Measurements from ENCODE around the gene SLC6A3. TPM values are rescaled to one million over a fixed set of nuclear protein-coding genes. Genes with fewer than 3 reads are reported as not detected.

SLC6A3 gene
- total and polyA plus RNA-seq, 2 of the 13 experiments (the other 11 are each of a cell fraction or from before 2014, with no cell fraction given) = 0.01 TPM; not detected in 1

DNA sequence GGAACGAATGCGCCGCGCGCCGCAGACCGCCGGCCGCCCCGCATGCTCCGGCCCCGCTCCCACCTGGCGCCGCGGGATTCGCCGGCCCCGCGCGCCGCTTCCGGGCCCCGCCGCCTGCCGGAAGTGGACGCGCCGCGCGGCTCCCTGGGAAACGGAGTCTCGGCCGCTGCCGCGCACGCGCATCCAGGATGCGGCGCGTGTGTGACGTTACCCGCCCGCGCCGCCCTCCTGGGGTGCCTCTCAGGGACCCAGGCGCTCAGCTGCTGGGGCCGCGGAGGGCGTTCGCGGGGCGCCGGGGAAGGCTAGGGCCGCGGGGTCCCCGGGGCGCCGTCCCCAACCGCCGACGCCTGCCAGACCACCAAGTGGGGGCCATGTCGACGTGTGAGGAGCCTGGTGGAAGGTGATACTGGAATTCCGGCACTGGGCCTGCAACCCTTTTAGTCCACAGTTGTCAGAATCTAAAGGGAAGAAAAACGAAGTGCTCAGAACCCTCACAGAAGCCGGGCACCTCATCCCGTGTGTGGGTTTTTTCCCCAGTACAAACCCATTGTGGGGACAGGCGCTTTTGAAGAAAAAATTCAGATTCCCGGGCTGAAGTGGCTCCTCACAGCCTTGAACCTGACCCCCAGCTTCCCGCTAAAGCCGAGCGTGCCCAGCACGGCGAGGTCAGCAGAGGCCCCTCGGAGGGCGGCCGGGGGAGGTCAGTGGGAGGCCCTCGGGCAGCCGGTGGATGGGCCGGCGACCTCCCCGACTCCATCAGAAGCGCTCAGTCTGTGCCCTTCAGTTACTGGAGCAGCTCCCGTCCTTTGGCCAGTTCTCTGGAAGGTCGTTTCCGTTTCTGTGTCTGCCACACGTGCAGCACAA lies 100.0 kb downstream of the SLC6A3 start, which contains the start of gene CLPTM1L (continued):
- no peak for TF ChIP-seq SNAPC4 (CRISPR knock-in tag; IDR thresholded peaks at IDR 0.05)
- TF ChIP-seq, protein P1, sequence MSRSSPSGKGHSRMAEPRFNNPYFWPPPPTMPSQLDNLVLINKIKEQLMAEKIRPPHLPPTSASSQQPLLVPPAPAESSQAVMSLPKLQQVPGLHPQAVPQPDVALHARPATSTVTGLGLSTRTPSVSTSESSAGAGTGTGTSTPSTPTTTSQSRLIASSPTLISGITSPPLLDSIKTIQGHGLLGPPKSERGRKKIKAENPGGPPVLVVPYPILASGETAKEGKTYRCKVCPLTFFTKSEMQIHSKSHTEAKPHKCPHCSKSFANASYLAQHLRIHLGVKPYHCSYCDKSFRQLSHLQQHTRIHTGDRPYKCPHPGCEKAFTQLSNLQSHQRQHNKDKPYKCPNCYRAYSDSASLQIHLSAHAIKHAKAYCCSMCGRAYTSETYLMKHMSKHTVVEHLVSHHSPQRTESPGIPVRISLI (CRISPR knock-in tag; IDR thresholded peaks at IDR 0.05; ENCODE audit: borderline replicate concordance) = no peak
- no peak for TF ChIP-seq ZNF788 (CRISPR knock-in tag; IDR thresholded peaks at IDR 0.05; ENCODE audit: borderline replicate concordance)
- TF ChIP-seq ZNF589 (CRISPR knock-in tag; conservative IDR thresholded peaks at IDR 0.05) = no peak
- TF ChIP-seq, protein P2, sequence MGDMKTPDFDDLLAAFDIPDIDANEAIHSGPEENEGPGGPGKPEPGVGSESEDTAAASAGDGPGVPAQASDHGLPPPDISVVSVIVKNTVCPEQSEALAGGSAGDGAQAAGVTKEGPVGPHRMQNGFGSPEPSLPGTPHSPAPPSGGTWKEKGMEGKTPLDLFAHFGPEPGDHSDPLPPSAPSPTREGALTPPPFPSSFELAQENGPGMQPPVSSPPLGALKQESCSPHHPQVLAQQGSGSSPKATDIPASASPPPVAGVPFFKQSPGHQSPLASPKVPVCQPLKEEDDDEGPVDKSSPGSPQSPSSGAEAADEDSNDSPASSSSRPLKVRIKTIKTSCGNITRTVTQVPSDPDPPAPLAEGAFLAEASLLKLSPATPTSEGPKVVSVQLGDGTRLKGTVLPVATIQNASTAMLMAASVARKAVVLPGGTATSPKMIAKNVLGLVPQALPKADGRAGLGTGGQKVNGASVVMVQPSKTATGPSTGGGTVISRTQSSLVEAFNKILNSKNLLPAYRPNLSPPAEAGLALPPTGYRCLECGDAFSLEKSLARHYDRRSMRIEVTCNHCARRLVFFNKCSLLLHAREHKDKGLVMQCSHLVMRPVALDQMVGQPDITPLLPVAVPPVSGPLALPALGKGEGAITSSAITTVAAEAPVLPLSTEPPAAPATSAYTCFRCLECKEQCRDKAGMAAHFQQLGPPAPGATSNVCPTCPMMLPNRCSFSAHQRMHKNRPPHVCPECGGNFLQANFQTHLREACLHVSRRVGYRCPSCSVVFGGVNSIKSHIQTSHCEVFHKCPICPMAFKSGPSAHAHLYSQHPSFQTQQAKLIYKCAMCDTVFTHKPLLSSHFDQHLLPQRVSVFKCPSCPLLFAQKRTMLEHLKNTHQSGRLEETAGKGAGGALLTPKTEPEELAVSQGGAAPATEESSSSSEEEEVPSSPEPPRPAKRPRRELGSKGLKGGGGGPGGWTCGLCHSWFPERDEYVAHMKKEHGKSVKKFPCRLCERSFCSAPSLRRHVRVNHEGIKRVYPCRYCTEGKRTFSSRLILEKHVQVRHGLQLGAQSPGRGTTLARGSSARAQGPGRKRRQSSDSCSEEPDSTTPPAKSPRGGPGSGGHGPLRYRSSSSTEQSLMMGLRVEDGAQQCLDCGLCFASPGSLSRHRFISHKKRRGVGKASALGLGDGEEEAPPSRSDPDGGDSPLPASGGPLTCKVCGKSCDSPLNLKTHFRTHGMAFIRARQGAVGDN (CRISPR knock-in tag; IDR thresholded peaks at IDR 0.05) = peak; percentile 68
- TF ChIP-seq DNMT3B (CRISPR knock-in tag; conservative IDR thresholded peaks at IDR 0.05) = no peak
- TF ChIP-seq GABPB1 (CRISPR knock-in tag; IDR thresholded peaks at IDR 0.05) = peak; percentile 91
- TF ChIP-seq, protein P3, sequence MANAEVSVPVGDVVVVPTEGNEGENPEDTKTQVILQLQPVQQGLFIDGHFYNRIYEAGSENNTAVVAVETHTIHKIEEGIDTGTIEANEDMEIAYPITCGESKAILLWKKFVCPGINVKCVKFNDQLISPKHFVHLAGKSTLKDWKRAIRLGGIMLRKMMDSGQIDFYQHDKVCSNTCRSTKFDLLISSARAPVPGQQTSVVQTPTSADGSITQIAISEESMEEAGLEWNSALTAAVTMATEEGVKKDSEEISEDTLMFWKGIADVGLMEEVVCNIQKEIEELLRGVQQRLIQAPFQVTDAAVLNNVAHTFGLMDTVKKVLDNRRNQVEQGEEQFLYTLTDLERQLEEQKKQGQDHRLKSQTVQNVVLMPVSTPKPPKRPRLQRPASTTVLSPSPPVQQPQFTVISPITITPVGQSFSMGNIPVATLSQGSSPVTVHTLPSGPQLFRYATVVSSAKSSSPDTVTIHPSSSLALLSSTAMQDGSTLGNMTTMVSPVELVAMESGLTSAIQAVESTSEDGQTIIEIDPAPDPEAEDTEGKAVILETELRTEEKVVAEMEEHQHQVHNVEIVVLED (CRISPR knock-in tag; IDR thresholded peaks at IDR 0.05; ENCODE audit: borderline replicate concordance) = peak; percentile 74
- peak; percentile 88 for TF ChIP-seq HOXA3 (CRISPR knock-in tag; IDR thresholded peaks at IDR 0.05)
- no peak for TF ChIP-seq ZNF670 (CRISPR knock-in tag; IDR thresholded peaks at IDR 0.05; ENCODE audit: borderline replicate concordance)
- peak; percentile 52 for TF ChIP-seq MXD4 (CRISPR knock-in tag; IDR thresholded peaks at IDR 0.05)
- TF ChIP-seq, protein P4, sequence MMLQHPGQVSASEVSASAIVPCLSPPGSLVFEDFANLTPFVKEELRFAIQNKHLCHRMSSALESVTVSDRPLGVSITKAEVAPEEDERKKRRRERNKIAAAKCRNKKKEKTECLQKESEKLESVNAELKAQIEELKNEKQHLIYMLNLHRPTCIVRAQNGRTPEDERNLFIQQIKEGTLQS (CRISPR knock-in tag; IDR thresholded peaks at IDR 0.05) = peak; percentile 40; the same call in 1 of the 2 replicates
- TF ChIP-seq KLF6 (CRISPR knock-in tag; IDR thresholded peaks at IDR 0.05) = 0 out of 2 replicates have a peak, but pooled peaks have one; percentile 31
